22Rv1 (cell line): ENCODE results near the gene RSPH4A.

Experiments used
- CTCF ChIP-seq: fragments of 450-650 bp; IDR thresholded peaks from 2 replicates; pipeline ENCODE4 v1.5.1; 2017; ENCODE audit warnings: mild to moderate bottlenecking
- ZFX ChIP-seq: fragments of 450-650 bp; IDR thresholded peaks from 2 replicates; pipeline ENCODE4 v1.6.1; 2017; ENCODE audit warnings: antibody characterized with exemption, borderline replicate concordance

- no peak for TF ChIP-seq CTCF
- no peak for TF ChIP-seq ZFX
Observed at GRCh38 chr6:116680880-116681672, 64.8 kb downstream of the RSPH4A start, which contains the start of gene KPNA5.
